CD4-positive, alpha-beta T cell (primary cell): ENCODE measurements around the gene PODN. TPM values are rescaled to one million over a fixed set of nuclear protein-coding genes. Genes with fewer than 3 reads are reported as not detected.

Source experiments
- ATAC-seq: fragments of 200-7000 bp; cut with Tn5 transposase; one replicate; pipeline ENCODE4 v1.10.0; 2022; ENCODE audit warnings: mild to moderate bottlenecking; ENCODE audit not compliant: poor library complexity
- CTCF ChIA-PET: fragments of 350-600 bp; sonication (Branson Sonifier 250); formaldehyde crosslinking; loops from one replicate; lab custom pipeline; 2021; ENCODE audit warnings: antibody characterized with exemption, inconsistent platforms; lab: Charles Lee
- POLR2A ChIA-PET: fragments of 350-600 bp; sonication (Branson Sonifier 250); formaldehyde crosslinking; loops from one replicate; lab custom pipeline; 2021; ENCODE audit warnings: antibody characterized with exemption, inconsistent platforms; lab: Charles Lee
- DNase-seq, 14 experiments: peaks; one replicate each; pipeline ENCODE4 v3.0.0-alpha.2; 2013 to 2020; ENCODE audit warnings: mixed read lengths in 2 of 14
- H3K27ac ChIP-seq, 2 donors: one replicate each; pipeline versions ENCODE4 v1.5.1 to v1.7.0; 2013; ENCODE audit warnings: low read length in 2 of 2, low read depth in 1 of 2, mild to moderate bottlenecking in 1 of 2
- H3K27me3 ChIP-seq, 2 experiments: 1 replicate in 1 of 2; 2 replicates in 1 of 2; pipeline versions ENCODE4 v1.6.1 to v1.7.0; 2013; ENCODE audit warnings: low read length in 2 of 2, control low read depth in 1 of 2, mild to moderate bottlenecking in 1 of 2, moderate library complexity in 1 of 2; ENCODE audit not compliant: insufficient read depth in 2 of 2, control insufficient read depth in 1 of 2
- H3K36me3 ChIP-seq: one replicate; pipeline ENCODE4 v1.6.1; 2013; ENCODE audit warnings: low read length, control low read depth; ENCODE audit not compliant: insufficient read depth
- H3K4me1 ChIP-seq: one replicate; pipeline ENCODE4 v1.6.1; 2013; ENCODE audit warnings: low read length, control low read depth; ENCODE audit not compliant: insufficient read depth
- H3K4me3 ChIP-seq: one replicate; pipeline ENCODE4 v1.5.1; 2013; ENCODE audit warnings: mild to moderate bottlenecking, low read length, moderate library complexity
- H3K9me3 ChIP-seq, 2 experiments: 1 replicate in 1 of 2; 2 replicates in 1 of 2; pipeline versions ENCODE4 v1.6.1 to v1.7.0; 2013; ENCODE audit warnings: low read length in 2 of 2, mild to moderate bottlenecking in 2 of 2, control low read depth in 1 of 2, moderate library complexity in 1 of 2; ENCODE audit not compliant: control insufficient read depth in 1 of 2, insufficient read depth in 1 of 2
- H3K27ac Mint-ChIP-seq: one replicate; pipeline ENCODE4 v1.8.0; 2020; ENCODE audit warnings: mixed read lengths
- H3K27me3 Mint-ChIP-seq: one replicate; pipeline ENCODE4 v1.8.0; 2021; ENCODE audit warnings: mixed read lengths
- H3K36me3 Mint-ChIP-seq: one replicate; pipeline ENCODE4 v1.8.0; 2021; ENCODE audit warnings: low read depth, mixed read lengths
- H3K4me1 Mint-ChIP-seq: one replicate; pipeline ENCODE4 v1.8.0; 2021; ENCODE audit warnings: low read depth, mixed read lengths
- H3K4me3 Mint-ChIP-seq: one replicate; pipeline ENCODE4 v1.8.0; 2020; ENCODE audit warnings: mild to moderate bottlenecking, mixed read lengths
- H3K9me3 Mint-ChIP-seq: one replicate; pipeline ENCODE4 v1.8.0; 2020; ENCODE audit warnings: mixed read lengths
- CTCF ChIP-seq: fragments of 200-600 bp; IDR thresholded peaks from one replicate; pipeline ENCODE4 v1.8.0; 2022; ENCODE audit warnings: antibody characterized with exemption, mild to moderate bottlenecking
- intact Hi-C, 2 experiments: fragments of 100-400 bp; cut with DNase I in 1 of 2; cut with micrococcal nuclease in 1 of 2; formaldehyde crosslinking; loops; one replicate each; pipeline versions ENCODE4 v1.15.1 to v1.9.0; 2023 to 2025; cut with DNase I, micrococcal nuclease
- total RNA-seq, 174 experiments: library from RNA in 2 of 174; stranded (reverse) in 2 of 174; gene quantifications; one replicate each; pipeline ENCODE4 v1.2.3 and lab custom pipeline; 2021 to 2026

Gene PODN
- total RNA-seq, 2 experiments from 2014 or later, result not detected

- no peaks in the 10 kb centered on the region for H3K9me3 Mint-ChIP-seq
- H3K4me3 ChIP-seq, result no peak overlapping the region
- H3K4me3 Mint-ChIP-seq, result no peak overlapping the region
- H3K27ac Mint-ChIP-seq, result no peak overlapping the region
- H3K4me1 ChIP-seq, result no peaks in the 10 kb centered on the region
- POLR2A ChIA-PET, result no interaction called here
- H3K27me3 ChIP-seq, result no peaks in the 10 kb centered on the region
- intact Hi-C loops, result no loop called here
- no peak overlapping the region for H3K27ac ChIP-seq
- H3K9me3 ChIP-seq, result peaks cover 0 to 5% of the 10 kb centered on the region in 2 experiments
- no peaks in the 10 kb centered on the region for H3K36me3 Mint-ChIP-seq
- no peak for DNase-seq
- no peaks in the 10 kb centered on the region for H3K36me3 ChIP-seq
- no peaks in the 10 kb centered on the region for H3K27me3 Mint-ChIP-seq
- no peak for ATAC-seq
- H3K4me1 Mint-ChIP-seq, result no peaks in the 10 kb centered on the region
- TF ChIP-seq CTCF, result no peak
- CTCF ChIA-PET, result no interaction called here
Observed at GRCh38 chr1:53094533-53094919, 32.5 kb downstream of the PODN start.

GRCh38 chr1:53104289-53104913 lies 42.4 kb downstream of the PODN start:
- no peak overlapping the region for H3K27ac ChIP-seq
- no peak for DNase-seq
- POLR2A ChIA-PET, result no interaction called here
- CTCF ChIA-PET, result no interaction called here
- peaks cover 13% of the 10 kb centered on the region for H3K4me1 Mint-ChIP-seq
- ATAC-seq, result no peak
- no peaks in the 10 kb centered on the region for H3K9me3 Mint-ChIP-seq
- H3K27me3 ChIP-seq, result no peaks in the 10 kb centered on the region
- no peak overlapping the region for H3K4me3 ChIP-seq
- H3K4me3 Mint-ChIP-seq, result no peak overlapping the region
- H3K36me3 Mint-ChIP-seq, result no peaks in the 10 kb centered on the region
- H3K36me3 ChIP-seq, result no peaks in the 10 kb centered on the region
- peaks cover 0 to 4% of the 10 kb centered on the region in 2 experiments for H3K9me3 ChIP-seq
- no peak overlapping the region for H3K27ac Mint-ChIP-seq
- intact Hi-C loops, result no loop called here
- TF ChIP-seq CTCF, result no peak
- no peaks in the 10 kb centered on the region for H3K27me3 Mint-ChIP-seq
- peaks cover 9% of the 10 kb centered on the region for H3K4me1 ChIP-seq

GRCh38 chr1:53107090-53107489 lies 45.1 kb downstream of the PODN start:
- Histone ChIP-seq H3K27me3 (no peaks in the 10 kb centered on the region), H3K36me3 (no peaks in the 10 kb centered on the region), H3K4me3 (no peak overlapping the region), H3K27ac (no peak overlapping the region), H3K4me1 (peaks cover 9% of the 10 kb centered on the region), H3K9me3 (peaks cover 0 to under 1% of the 10 kb centered on the region in 2 experiments)
- Mint-ChIP-seq H3K4me1 (peaks cover 16% of the 10 kb centered on the region), H3K9me3 (no peaks in the 10 kb centered on the region), H3K27me3 (no peaks in the 10 kb centered on the region), H3K4me3 (no peak overlapping the region), H3K36me3 (no peaks in the 10 kb centered on the region), H3K27ac (no peak overlapping the region)
- intact Hi-C loops, result no loop called here
- ChIA-PET CTCF (no interaction called here), POLR2A (no interaction called here)
- ATAC-seq, result no peak
- DNase-seq, result no peak
- no peak for TF ChIP-seq CTCF
